AG04450 (cell line): ENCODE data around the gene BTNL8. TPM values are rescaled to one million over a fixed set of nuclear protein-coding genes. Genes with fewer than 3 reads are reported as not detected.

Experiments used
- CTCF ChIA-PET: fragments of 300-600, 350-600 bp; formaldehyde crosslinking; extraction: SDS; loops from one replicate; lab custom pipeline; 2022; ENCODE audit warnings: antibody characterized with exemption, inconsistent platforms; lab: Charles Lee
- POLR2A ChIA-PET: fragments of 350-600 bp; formaldehyde crosslinking; extraction: SDS; loops from one replicate; lab custom pipeline; 2021; ENCODE audit warnings: antibody characterized with exemption, inconsistent platforms; lab: Yijun Ruan, JAX
- DNase-seq: peaks from one replicate; pipeline ENCODE4 v3.0.0-alpha.2; 2011; ENCODE audit warnings: low read depth, low spot score
- H3K27ac ChIP-seq: one replicate; pipeline ENCODE4 v1.5.1; 2012; ENCODE audit warnings: low read depth, low read length, control low read depth
- H3K27me3 ChIP-seq: one replicate; pipeline ENCODE4 v1.6.0; 2012; ENCODE audit warnings: low read length; ENCODE audit not compliant: control insufficient read depth, insufficient read depth
- H3K4me3 ChIP-seq: 2 replicates; pipeline ENCODE4 v1.5.1; 2011; ENCODE audit warnings: mild to moderate bottlenecking, low read depth, low read length, control low read depth
- H3K9me3 ChIP-seq: 2 replicates; pipeline ENCODE4 v1.5.1; 2012; ENCODE audit warnings: low read length; ENCODE audit not compliant: control insufficient read depth, insufficient read depth
- CTCF ChIP-seq: IDR thresholded peaks from 2 replicates; pipeline ENCODE4 v1.5.1; 2011; ENCODE audit warnings: low read depth, low read length, control low read depth, inconsistent platforms
- polyA plus RNA-seq: library from polyadenylated mRNA; depleted of rRNA; stranded (reverse); fragments of >200 nt; gene quantifications from 2 replicates; pipeline ENCODE4 v1.2.3, GENCODE V29; 2011

Gene BTNL8
- polyA plus RNA-seq, 1 experiment = not detected

GRCh38 chr5:180900178-180900577 lies 1.2 kb downstream of the BTNL8 start:
- ChIA-PET POLR2A (no interaction called here), CTCF (no interaction called here)
- Histone ChIP-seq H3K27ac (no peak overlapping the region), H3K4me3 (no peak overlapping the region), H3K9me3 (peaks cover 2% of the 10 kb centered on the region; the same call in 1 of the 2 replicates), H3K27me3 (no peaks in the 10 kb centered on the region)
- TF ChIP-seq CTCF = no peak
- DNase-seq = no peak

GRCh38 chr5:180901319-180902009 lies 2.5 kb downstream of the BTNL8 start:
- TF ChIP-seq CTCF = no peak
- Histone ChIP-seq H3K27me3 (no peaks in the 10 kb centered on the region), H3K9me3 (peaks cover 2% of the 10 kb centered on the region; the same call in 1 of the 2 replicates), H3K4me3 (no peak overlapping the region), H3K27ac (no peak overlapping the region)
- DNase-seq = no peak
- CTCF ChIA-PET = no interaction called here
- POLR2A ChIA-PET = no interaction called here

GRCh38 chr5:180908400-180908799 lies 9.4 kb downstream of the BTNL8 start:
- no peaks in the 10 kb centered on the region for H3K27me3 ChIP-seq
- ChIA-PET CTCF (no interaction called here), POLR2A (no interaction called here)
- no peak for TF ChIP-seq CTCF
- H3K4me3 ChIP-seq = no peak overlapping the region
- H3K27ac ChIP-seq = no peak overlapping the region
- no peak for DNase-seq
- H3K9me3 ChIP-seq = no peaks in the 10 kb centered on the region

- Histone ChIP-seq H3K9me3 (no peaks in the 10 kb centered on the region), H3K4me3 (no peak overlapping the region), H3K27ac (no peak overlapping the region), H3K27me3 (no peaks in the 10 kb centered on the region)
- no peak for TF ChIP-seq CTCF
- DNase-seq = no peak
- POLR2A ChIA-PET = no interaction called here
- CTCF ChIA-PET = no interaction called here
These were observed 10.2 kb downstream of the BTNL8 start for GRCh38 chr5:180908998-180909731.

- Histone ChIP-seq H3K4me3 (no peak overlapping the region), H3K9me3 (no peaks in the 10 kb centered on the region), H3K27me3 (no peaks in the 10 kb centered on the region), H3K27ac (no peak overlapping the region)
- CTCF ChIA-PET = no interaction called here
- POLR2A ChIA-PET = no interaction called here
- TF ChIP-seq CTCF = no peak
- DNase-seq = no peak
These were observed 10.8 kb downstream of the BTNL8 start for GRCh38 chr5:180909782-180910181.
